Measurements from ENCODE around the gene COL18A1. TPM values are rescaled to one million over a fixed set of nuclear protein-coding genes. Genes with fewer than 3 reads are reported as not detected.

Gene COL18A1
- total RNA-seq, 1 donor from 2014 or later = 150 TPM

DNA sequence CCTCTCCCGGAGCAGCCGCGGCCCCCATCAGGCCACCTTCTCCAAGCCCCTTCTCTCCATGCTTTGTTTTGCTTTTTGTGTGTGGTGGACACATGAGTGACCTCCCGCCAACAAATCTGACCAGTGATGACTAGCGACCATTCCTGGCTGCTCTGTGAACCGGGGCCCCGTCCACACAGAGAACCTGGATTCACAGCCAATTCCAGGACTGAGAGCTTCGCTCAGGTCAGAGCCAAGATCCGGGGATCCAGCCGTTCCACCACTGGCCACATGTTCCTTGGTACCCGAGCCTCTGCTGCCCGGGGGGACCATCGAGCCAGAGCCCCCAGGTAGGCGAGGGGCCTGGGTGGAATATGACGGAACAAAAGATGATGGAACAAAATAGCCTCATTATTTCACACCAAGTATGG lies 46.7 kb upstream of the COL18A1 start:
- H3K4me1 Mint-ChIP-seq (ENCODE audit: unreplicated experiment) = peaks cover 46% of the 10 kb centered on the region
- no peak for TF ChIP-seq CTCF (conservative IDR thresholded peaks at IDR 0.05)
- no peaks in the 10 kb centered on the region for H3K9me3 Mint-ChIP-seq
- no peak overlapping the region for H3K4me3 Mint-ChIP-seq
- DNase-seq (ENCODE audit: extremely low spot score, unreplicated experiment) = no peak
- H3K27me3 Mint-ChIP-seq = no peaks in the 10 kb centered on the region
- H3K27ac Mint-ChIP-seq = peak overlapping the region; percentile 68
- no peaks in the 10 kb centered on the region for H3K36me3 Mint-ChIP-seq

GRCh38 chr21:45358711-45359310 lies 46.2 kb upstream of the COL18A1 start:
- Mint-ChIP-seq H3K4me3 (no peak overlapping the region), H3K36me3 (no peaks in the 10 kb centered on the region), H3K27me3 (no peaks in the 10 kb centered on the region), H3K9me3 (no peaks in the 10 kb centered on the region), H3K27ac (peak overlapping the region; percentile 68), H3K4me1 (ENCODE audit: unreplicated experiment) (peaks cover 44% of the 10 kb centered on the region)
- DNase-seq (ENCODE audit: extremely low spot score, unreplicated experiment) = no peak
- TF ChIP-seq CTCF (conservative IDR thresholded peaks at IDR 0.05) = no peak

DNA sequence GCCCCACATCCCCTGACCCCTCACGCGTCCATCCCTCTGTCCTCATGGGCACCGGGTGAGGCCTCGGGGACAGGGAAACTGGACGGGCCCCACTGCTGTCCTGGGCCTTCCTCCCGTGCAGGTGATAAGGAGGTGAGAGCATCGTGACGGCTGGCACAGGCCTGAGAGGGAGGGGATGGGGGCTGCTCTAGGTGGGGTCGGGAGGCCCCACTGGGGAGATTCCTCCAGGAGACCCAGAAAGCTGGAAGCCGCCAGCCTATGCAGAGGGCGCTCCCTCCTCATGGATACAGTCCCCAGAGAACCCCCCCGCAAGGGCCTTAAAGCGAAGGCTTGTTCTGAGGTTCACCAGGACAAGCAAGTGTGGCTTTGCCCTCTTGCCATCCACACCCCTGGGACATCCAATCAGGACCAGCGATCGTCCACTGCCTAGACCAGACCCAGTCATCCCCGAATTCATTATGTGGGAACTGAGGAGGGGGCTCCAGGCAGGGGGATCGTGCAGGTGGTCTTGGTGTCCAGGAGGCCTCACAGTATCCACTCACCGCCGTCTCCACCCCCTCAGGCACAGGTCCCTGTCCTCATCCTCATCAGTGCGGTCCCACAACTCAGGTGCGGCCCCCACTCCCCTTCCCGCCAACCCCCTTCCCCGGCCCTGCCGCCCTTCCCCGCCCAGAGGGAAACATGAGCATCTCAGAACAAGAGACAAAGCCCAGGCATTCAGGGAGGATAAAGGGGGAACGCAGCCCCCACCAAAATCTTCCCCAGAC lies 45.3 kb upstream of the COL18A1 start:
- DNase-seq (ENCODE audit: extremely low spot score, unreplicated experiment) = no peak
- Mint-ChIP-seq H3K4me1 (ENCODE audit: unreplicated experiment) (peaks cover 50% of the 10 kb centered on the region), H3K27me3 (no peaks in the 10 kb centered on the region), H3K4me3 (no peak overlapping the region), H3K36me3 (no peaks in the 10 kb centered on the region), H3K27ac (peak overlapping the region; percentile 65), H3K9me3 (no peaks in the 10 kb centered on the region)
- TF ChIP-seq CTCF (conservative IDR thresholded peaks at IDR 0.05) = no peak

GRCh38 chr21:45361033-45361997 lies 43.6 kb upstream of the COL18A1 start:
- Mint-ChIP-seq H3K9me3 (no peaks in the 10 kb centered on the region), H3K27me3 (no peaks in the 10 kb centered on the region), H3K4me1 (ENCODE audit: unreplicated experiment) (peaks cover 38% of the 10 kb centered on the region), H3K27ac (no peak overlapping the region), H3K36me3 (no peaks in the 10 kb centered on the region), H3K4me3 (no peak overlapping the region)
- no peak for DNase-seq (ENCODE audit: extremely low spot score, unreplicated experiment)
- TF ChIP-seq CTCF (conservative IDR thresholded peaks at IDR 0.05) = no peak

DNA sequence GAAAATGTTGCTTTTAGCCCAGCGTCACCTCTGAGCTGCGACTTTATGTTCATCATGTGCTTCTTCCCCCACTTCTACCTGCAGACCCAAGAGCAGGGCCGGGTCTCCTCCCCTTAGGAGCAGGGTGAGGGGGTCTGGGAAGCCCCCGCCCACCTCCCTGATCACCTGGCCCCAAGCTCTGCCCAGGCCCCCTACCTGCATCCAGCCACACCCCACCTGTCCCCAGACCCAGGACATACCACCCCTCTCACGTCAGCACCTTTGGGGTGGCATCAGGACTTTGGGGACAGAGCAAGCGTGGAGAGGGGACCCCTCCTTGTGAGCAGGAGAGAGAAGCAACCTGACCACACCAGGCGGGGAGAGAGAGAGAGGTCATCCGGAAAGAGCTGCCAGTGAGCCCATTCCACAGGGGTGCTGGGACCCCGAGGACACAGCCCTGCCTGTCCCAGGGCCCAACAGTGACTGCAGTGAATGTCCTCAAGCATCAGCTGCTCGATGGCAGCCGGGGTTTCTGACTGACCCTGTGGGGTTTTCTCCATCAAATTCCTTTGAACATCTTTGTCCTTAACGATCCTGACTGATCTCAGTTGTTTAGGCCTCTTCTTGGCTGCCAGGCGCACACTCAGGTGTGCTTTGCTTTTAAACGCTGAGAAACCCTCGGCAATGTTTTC lies 42.8 kb upstream of the COL18A1 start:
- no peak overlapping the region for H3K27ac Mint-ChIP-seq
- no peak overlapping the region for H3K4me3 Mint-ChIP-seq
- peaks cover 34% of the 10 kb centered on the region for H3K4me1 Mint-ChIP-seq (ENCODE audit: unreplicated experiment)
- no peaks in the 10 kb centered on the region for H3K36me3 Mint-ChIP-seq
- no peak for DNase-seq (ENCODE audit: extremely low spot score, unreplicated experiment)
- no peaks in the 10 kb centered on the region for H3K27me3 Mint-ChIP-seq
- no peak for TF ChIP-seq CTCF (conservative IDR thresholded peaks at IDR 0.05)
- H3K9me3 Mint-ChIP-seq = no peaks in the 10 kb centered on the region
